ENCODE results near the gene BHMT2.

BHMT2 gene

DNA sequence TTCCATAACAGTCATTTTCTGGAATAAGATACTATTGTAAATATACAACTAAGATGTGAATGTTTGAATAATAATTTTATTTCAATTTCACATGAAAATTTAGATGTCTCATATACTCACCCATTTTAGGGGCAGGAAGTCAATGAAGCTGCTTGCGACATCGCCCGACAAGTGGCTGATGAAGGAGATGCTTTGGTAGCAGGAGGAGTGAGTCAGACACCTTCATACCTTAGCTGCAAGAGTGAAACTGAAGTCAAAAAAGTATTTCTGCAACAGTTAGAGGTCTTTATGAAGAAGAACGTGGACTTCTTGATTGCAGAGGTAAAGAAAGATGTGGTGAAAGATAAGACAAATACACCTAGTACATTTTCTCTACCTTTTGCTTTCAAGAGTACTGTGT is 50.7 kb downstream of the BHMT2 start:
- no peak for DNase-seq (ENCODE audit: low spot score)

DNA sequence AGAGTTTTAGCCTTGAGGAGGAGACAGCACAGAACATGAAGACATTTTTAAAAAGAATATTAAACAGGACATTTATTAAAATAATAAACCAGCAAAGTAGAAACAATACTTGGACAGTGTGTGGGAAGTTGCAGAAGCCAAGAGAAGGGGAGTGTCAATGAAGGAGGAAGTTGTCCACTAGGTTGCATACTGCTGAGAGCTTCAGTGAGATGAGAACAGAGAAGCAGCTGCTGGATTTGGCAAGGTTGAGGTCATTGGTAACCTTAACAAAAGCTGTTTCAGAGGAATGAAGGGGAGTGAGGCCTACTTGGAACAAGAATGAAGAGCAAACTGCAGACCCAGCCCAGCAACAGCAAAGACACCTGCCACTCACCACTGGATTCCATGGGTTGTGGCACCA is 53.4 kb downstream of the BHMT2 start:
- DNase-seq (ENCODE audit: low spot score): no peak

DNA sequence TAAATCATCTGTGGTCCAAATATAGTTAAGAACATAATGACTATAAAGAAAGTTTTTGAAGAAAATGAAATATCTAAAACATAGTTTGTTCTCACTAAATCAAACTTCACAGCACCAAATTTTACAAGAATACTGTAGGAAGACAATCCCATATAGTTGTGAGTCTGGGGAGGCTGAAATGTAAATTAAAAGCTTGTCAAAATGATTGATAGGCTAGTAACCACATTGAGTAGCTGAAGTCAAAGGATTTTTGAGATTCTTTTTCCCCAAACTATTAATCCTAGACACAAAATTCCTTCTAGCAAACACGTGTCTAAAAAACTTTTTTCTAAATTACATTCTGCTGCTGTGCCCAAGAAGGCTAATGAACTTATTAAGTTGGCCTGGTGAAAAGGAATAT is 55.0 kb downstream of the BHMT2 start:
- DNase-seq (ENCODE audit: low spot score): no peak

DNA sequence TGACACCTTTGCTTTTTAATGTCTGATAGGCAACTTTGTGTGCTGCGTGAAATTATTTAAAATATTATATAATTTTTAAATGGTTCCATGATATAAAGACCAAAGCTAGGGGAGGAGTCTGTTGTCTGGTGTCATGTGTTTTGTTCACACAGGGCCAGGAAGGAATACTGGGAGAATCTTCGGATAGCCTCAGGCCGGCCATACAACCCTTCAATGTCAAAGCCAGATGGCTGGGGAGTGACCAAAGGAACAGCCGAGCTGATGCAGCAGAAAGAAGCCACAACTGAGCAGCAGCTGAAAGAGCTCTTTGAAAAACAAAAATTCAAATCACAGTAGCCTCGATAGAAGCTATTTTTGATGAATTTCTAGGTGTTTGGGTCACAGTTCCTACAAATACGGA is 61.2 kb downstream of the BHMT2 start:
- no peak for DNase-seq (ENCODE audit: low spot score)

DNA sequence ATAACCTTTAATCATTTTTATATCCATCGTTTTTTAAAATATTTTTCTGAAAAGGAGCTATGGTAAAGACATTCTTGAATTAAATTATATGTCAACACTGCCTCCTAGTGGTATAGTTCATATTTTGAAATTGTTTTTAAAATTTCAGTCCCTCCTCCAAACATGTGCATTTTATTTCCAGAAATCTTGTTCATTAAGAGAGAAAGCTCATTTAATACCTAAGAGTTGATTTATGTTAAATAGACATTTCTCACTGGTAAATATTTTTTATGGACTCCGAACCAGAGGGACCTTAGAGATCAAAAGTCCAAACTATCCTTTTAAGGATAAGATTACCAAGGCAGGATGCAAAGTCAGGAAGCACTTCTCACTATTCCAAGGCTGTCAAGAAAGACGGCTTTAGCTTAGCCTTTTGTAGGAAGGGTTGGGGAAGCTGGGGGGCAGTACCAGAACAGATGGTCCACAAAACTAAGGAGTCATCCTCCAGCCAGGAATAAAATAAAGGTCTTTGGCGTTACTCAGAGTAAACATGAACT is 63.6 kb downstream of the BHMT2 start:
- peak; percentile 65 for DNase-seq (ENCODE audit: low spot score)

DNA sequence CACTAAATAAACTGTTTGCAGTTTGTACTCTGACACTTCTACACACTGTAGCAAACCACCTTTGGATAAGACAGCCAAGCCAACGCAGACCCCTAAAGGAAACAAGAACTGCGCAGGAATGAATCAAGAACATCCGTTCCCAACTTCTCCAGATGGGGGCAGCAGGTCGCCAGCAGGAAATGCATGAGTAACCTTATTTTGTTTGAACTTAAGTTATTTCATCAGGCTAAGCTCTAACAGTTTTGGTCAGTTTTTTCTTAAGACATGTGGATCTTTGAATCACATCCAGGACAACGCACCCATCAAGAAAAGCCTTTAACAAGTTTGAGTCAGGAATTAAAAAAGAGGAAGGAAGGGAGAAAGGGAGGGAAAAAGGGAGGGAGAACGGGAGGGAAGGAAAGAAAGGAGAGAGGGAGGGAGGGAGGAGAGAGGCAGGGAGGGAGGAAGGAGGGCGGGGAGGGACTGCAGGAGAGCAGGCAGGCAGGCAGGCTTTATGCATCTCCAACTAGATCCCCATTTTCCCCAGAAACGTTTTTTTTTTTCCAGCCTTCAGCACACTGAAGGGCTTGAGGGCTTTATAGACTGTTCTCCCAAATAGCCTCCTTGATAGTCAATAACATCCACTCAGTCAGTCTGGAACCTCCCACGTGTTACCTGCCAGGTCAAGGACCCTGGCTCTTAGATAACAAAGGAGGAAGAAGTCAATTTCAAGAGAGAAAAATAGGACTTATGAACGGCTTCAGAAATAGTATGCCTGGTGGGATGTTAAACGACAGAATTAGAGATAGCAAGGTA is 64.3 kb downstream of the BHMT2 start:
- DNase-seq (ENCODE audit: low spot score): peak; percentile 81

DNA sequence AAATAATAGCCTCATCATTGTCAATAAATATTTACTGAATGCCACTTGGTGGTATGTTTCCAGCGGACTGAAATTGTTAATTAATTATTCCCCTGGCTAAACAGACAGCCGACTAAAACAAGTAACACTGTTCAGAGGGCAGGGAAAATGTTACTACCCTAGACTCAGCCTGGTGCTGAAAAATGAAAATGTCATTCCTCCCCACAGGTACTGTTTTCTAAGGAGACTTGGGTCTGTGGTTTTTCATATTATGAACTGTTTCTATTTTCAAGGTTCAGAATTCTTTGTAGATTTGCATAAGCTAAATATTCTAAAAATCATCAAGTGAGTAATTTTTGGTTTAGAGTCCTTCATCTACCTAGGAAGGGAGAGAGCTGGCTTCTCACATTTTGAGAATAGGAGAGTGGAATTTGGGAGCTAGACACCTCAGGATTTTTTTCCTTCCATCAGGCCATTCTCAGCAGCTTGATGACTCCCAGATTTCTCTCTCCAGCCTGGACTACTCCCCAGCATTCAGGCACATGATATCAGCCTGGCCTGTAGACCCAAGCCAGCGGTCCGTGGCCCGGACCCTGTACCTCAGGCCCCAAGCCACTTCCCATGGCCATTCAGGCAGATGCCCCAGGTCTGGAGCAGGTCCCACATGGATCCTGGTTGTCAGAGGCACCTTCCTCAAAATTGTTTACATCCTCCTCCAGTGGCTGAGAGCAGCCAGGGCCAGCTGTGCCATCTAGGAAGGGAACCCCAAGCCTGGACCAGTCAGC is 66.4 kb downstream of the BHMT2 start:
- DNase-seq (ENCODE audit: low spot score): no peak

DNA sequence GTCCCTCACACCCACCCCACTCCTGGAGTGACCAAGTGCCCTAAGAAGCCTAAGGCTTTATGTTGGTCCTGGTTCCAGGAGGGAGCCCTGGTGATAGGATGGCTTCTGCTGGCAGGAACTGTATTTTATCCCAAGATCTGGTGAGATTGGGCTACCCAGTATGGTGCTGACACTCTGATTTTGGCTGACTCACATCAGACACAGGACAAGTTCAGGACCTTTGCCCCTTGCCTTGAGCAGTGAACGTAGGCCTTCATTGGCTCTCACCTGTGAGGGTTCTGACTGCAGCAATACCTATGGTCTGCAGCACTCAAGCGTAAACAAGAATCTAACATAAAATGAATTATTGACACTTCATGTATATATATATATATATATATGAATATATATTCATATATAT is 67.1 kb downstream of the BHMT2 start:
- no peak for DNase-seq (ENCODE audit: low spot score)

Data from kidney capillary endothelial cell (primary cell).